HG03045 (cell line): ENCODE results near the gene DDX10.

Experiments used
- ATAC-seq: cut with Tn5 transposase; IDR thresholded peaks from one replicate; pipeline ENCODE4 v1.9.1; 2021; ENCODE audit warnings: mild to moderate bottlenecking, moderate library complexity; ENCODE audit not compliant: unreplicated experiment

DDX10 gene

GRCh38 chr11:108929241-108929640 is 264.4 kb downstream of the DDX10 start:
- no peak for ATAC-seq

- no peak for ATAC-seq
Measured at GRCh38 chr11:108931168-108931567, 266.3 kb downstream of the DDX10 start.

GRCh38 chr11:108933630-108934029 is 268.8 kb downstream of the DDX10 start:
- ATAC-seq, result no peak

- ATAC-seq, result no peak
Measured at GRCh38 chr11:108934289-108934688, 269.4 kb downstream of the DDX10 start.

GRCh38 chr11:108934696-108935095 is 269.8 kb downstream of the DDX10 start:
- ATAC-seq, result no peak

GRCh38 chr11:108937746-108938145 is 272.9 kb downstream of the DDX10 start:
- ATAC-seq, result no peak

GRCh38 chr11:108938604-108939003 is 273.7 kb downstream of the DDX10 start:
- no peak for ATAC-seq

- ATAC-seq, result no peak
Measured at GRCh38 chr11:108939135-108939534, 274.3 kb downstream of the DDX10 start.

GRCh38 chr11:108943853-108944252 is 279.0 kb downstream of the DDX10 start:
- no peak for ATAC-seq

GRCh38 chr11:108944471-108945178 is 279.8 kb downstream of the DDX10 start:
- no peak for ATAC-seq

GRCh38 chr11:108945341-108945740 is 280.5 kb downstream of the DDX10 start:
- no peak for ATAC-seq

GRCh38 chr11:108947654-108948570 is 283.0 kb downstream of the DDX10 start:
- ATAC-seq, result no peak

GRCh38 chr11:108958368-108959104 is 293.7 kb downstream of the DDX10 start:
- no peak for ATAC-seq

GRCh38 chr11:108959105-108959761 is 294.4 kb downstream of the DDX10 start:
- no peak for ATAC-seq

GRCh38 chr11:108959874-108960273 is 295.0 kb downstream of the DDX10 start:
- ATAC-seq, result no peak

GRCh38 chr11:108960501-108960900 is 295.6 kb downstream of the DDX10 start:
- no peak for ATAC-seq

GRCh38 chr11:108961095-108961494 is 296.2 kb downstream of the DDX10 start:
- ATAC-seq, result no peak

GRCh38 chr11:108963118-108963517 is 298.2 kb downstream of the DDX10 start:
- no peak for ATAC-seq

GRCh38 chr11:108965306-108966001 is 300.6 kb downstream of the DDX10 start:
- no peak for ATAC-seq

- ATAC-seq, result no peak
Measured at GRCh38 chr11:108966206-108966605, 301.3 kb downstream of the DDX10 start.
